Cardiac muscle cell (in vitro differentiated cells and primary cell): ENCODE data around the gene ARL15. TPM values are rescaled to one million over a fixed set of nuclear protein-coding genes. Genes with fewer than 3 reads are reported as not detected.

ENCODE experiments used
- DNase-seq, 2 donors: peaks; one replicate each; pipeline versions ENCODE4 v3.0.0 to v3.0.0-alpha.2; 2010 to 2017; ENCODE audit warnings: low read depth in 1 of 2, low spot score in 1 of 2
- H3K27ac ChIP-seq: fragments of 200-600 bp; sonication (generic); 2 replicates; pipeline ENCODE4 v1.5.1; 2016
- H3K27me3 ChIP-seq: fragments of 200-600 bp; sonication (generic); 2 replicates; pipeline ENCODE4 v1.6.0; 2016; ENCODE audit warnings: control low read depth
- H3K36me3 ChIP-seq: fragments of 200-600 bp; sonication (generic); 2 replicates; pipeline ENCODE4 v1.5.1; 2016; ENCODE audit warnings: control low read depth
- H3K4me1 ChIP-seq: fragments of 200-600 bp; sonication (generic); 2 replicates; pipeline ENCODE4 v1.8.1; 2017; ENCODE audit warnings: low read depth, mild to moderate bottlenecking, mixed run types
- H3K4me3 ChIP-seq: fragments of 200-600 bp; sonication (generic); 2 replicates; pipeline ENCODE4 v1.5.1; 2016; ENCODE audit warnings: mild to moderate bottlenecking
- H3K9me3 ChIP-seq: fragments of 200-600 bp; sonication (generic); 2 replicates; pipeline ENCODE4 v1.5.1; 2017; ENCODE audit warnings: low read depth, mild to moderate bottlenecking, control low read depth
- CTCF ChIP-seq: IDR thresholded peaks from 2 replicates; pipeline ENCODE4 v1.5.1; 2012; ENCODE audit warnings: low read depth, mild to moderate bottlenecking, low read length
- polyA plus RNA-seq: library from polyadenylated mRNA; unstranded; fragments of >200 nt; fragmentation: Nextera tagmentation; extraction: Ambion mirVana; gene quantifications from 2 replicates; pipeline ENCODE4 v1.2.1, GENCODE V29; 2016
- total RNA-seq: library from RNA; depleted of rRNA; stranded (reverse); fragments of >200 nt; gene quantifications from 2 replicates; pipeline ENCODE4 v1.2.3, GENCODE V29; 2016

ARL15 gene
- total and polyA plus RNA-seq, 2 experiments from 2014 or later, result 23.2 to 27.4 TPM

- Histone ChIP-seq H3K4me3 (no peak overlapping the region), H3K9me3 (no peaks in the 10 kb centered on the region), H3K4me1 (no peaks in the 10 kb centered on the region), H3K27ac (no peak overlapping the region), H3K27me3 (no peaks in the 10 kb centered on the region), H3K36me3 (no peaks in the 10 kb centered on the region)
- TF ChIP-seq CTCF, result no peak
- DNase-seq, result no peak
Measured at GRCh38 chr5:54030981-54031380, 279.4 kb downstream of the ARL15 start.

GRCh38 chr5:54024466-54024865 is 285.9 kb downstream of the ARL15 start:
- no peaks in the 10 kb centered on the region for H3K36me3 ChIP-seq
- H3K27me3 ChIP-seq, result no peaks in the 10 kb centered on the region
- H3K4me3 ChIP-seq, result no peak overlapping the region
- H3K27ac ChIP-seq, result no peak overlapping the region
- DNase-seq, result peak in 1 of 2 donors; percentile 54
- peaks cover 20% of the 10 kb centered on the region for H3K4me1 ChIP-seq
- H3K9me3 ChIP-seq, result no peaks in the 10 kb centered on the region
- no peak for TF ChIP-seq CTCF

GRCh38 chr5:54022223-54022622 is 288.1 kb downstream of the ARL15 start:
- Histone ChIP-seq H3K27me3 (no peaks in the 10 kb centered on the region), H3K36me3 (no peaks in the 10 kb centered on the region), H3K27ac (peak overlapping the region; percentile 56), H3K4me1 (peaks cover 40% of the 10 kb centered on the region), H3K9me3 (no peaks in the 10 kb centered on the region), H3K4me3 (no peak overlapping the region)
- DNase-seq, result no peak
- no peak for TF ChIP-seq CTCF

DNA sequence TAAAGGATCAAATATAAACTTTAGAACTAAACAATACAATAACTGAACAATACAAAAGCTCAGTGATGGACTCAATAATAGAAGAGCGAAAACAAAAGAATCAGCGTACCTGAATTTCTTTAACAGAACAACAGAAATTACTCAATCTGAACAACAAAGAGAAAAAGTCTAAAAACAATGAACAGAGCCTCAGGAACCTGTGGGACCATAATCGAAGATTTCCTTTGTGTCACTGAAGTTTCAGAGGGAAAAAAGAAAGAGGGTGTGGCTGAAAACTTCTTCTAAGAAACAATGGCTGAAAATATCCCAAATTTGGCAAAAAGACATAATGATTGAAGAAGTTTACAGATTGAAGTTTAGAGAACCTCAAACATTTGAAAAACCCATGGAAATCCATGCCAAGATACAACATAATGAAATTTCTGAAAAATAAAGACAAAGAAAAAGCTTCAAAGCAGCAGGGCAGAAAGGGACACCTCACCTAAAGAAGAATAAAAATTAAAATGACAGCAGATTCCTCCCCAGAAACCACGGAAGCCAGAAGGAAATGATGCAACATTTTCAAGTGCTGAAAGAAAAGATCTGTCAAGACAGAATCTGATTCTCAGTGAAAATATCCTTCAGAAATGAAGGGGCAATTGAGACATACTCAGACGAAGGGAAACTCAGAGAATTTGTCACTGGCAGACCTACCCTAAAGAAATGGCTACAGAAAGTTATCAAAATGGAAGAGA is 288.8 kb downstream of the ARL15 start:
- TF ChIP-seq CTCF, result no peak
- peak in 1 of 2 donors; percentile 43 for DNase-seq
- Histone ChIP-seq H3K27ac (peak overlapping the region; percentile 56), H3K36me3 (no peaks in the 10 kb centered on the region), H3K4me1 (peaks cover 43% of the 10 kb centered on the region), H3K9me3 (no peaks in the 10 kb centered on the region), H3K27me3 (no peaks in the 10 kb centered on the region), H3K4me3 (no peak overlapping the region)

DNA sequence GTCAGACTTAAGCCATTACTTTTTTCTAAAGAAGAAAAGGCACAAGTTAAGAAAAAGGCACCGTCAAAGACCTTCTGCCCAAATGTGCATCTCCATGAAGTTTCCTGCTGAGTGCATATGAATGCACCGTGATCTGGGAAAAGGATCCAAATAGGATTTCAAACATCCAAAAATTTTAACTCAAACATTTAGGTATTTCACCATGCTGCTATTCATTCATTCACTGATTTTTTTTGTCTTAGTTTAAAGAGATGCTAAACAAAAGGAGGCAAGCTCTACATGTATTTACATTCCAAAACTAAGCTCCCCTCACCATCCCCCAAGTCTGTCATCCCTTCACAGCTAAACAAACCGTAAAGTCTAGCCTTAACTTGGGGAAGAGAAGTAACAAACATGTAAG is 291.9 kb downstream of the ARL15 start:
- Histone ChIP-seq H3K27ac (no peak overlapping the region), H3K36me3 (no peaks in the 10 kb centered on the region), H3K9me3 (peaks cover 3% of the 10 kb centered on the region), H3K4me3 (no peak overlapping the region), H3K27me3 (no peaks in the 10 kb centered on the region), H3K4me1 (peaks cover 43% of the 10 kb centered on the region)
- DNase-seq, result no peak
- no peak for TF ChIP-seq CTCF
